NT2/D1 (cell line): ENCODE data around the gene AMOT.

Source experiments
- SUZ12 ChIP-seq: IDR thresholded peaks from 2 replicates; pipeline ENCODE4 v1.6.1; 2011; ENCODE audit not compliant: insufficient read length, insufficient read depth; ENCODE audit errors: extremely low read depth
- YY1 ChIP-seq: IDR thresholded peaks from 2 replicates; pipeline ENCODE4 v1.6.1; 2011; ENCODE audit not compliant: insufficient read length, insufficient read depth
- ZNF274 ChIP-seq: IDR thresholded peaks from 2 replicates; pipeline ENCODE4 v1.6.1; 2011; ENCODE audit warnings: mild to moderate bottlenecking, low read depth, low read length

- no peak for TF ChIP-seq YY1
- no peak for TF ChIP-seq SUZ12
- TF ChIP-seq ZNF274: no peak
Measured at GRCh38 chrX:112808007-112808406, 32.6 kb downstream of the AMOT start.
